ENCODE measurements around the gene RPTOR.
A peak's percentile ranks its signal among the peaks of the same experiment; 100 is the strongest.

Gene RPTOR

GRCh38 chr17:80892900-80893603, 348.4 kb downstream of the RPTOR start:
- DNase-seq (ENCODE audit: low read depth): peak; percentile 99

GRCh38 chr17:80893604-80894438, 349.2 kb downstream of the RPTOR start:
- DNase-seq (ENCODE audit: low read depth): no peak

GRCh38 chr17:80894439-80894721, 349.7 kb downstream of the RPTOR start:
- no peak for DNase-seq (ENCODE audit: low read depth)

- no peak for DNase-seq (ENCODE audit: low read depth)
These were observed 350.1 kb downstream of the RPTOR start for GRCh38 chr17:80894726-80895125.

GRCh38 chr17:80895366-80895765, 350.7 kb downstream of the RPTOR start:
- no peak for DNase-seq (ENCODE audit: low read depth)

GRCh38 chr17:80898716-80899115, 354.1 kb downstream of the RPTOR start:
- no peak for DNase-seq (ENCODE audit: low read depth)

- DNase-seq (ENCODE audit: low read depth): peak; percentile 74
These were observed 355.0 kb downstream of the RPTOR start for GRCh38 chr17:80899402-80900268.

GRCh38 chr17:80901319-80901718, 356.7 kb downstream of the RPTOR start:
- DNase-seq (ENCODE audit: low read depth): no peak

GRCh38 chr17:80902197-80902962, 357.7 kb downstream of the RPTOR start:
- DNase-seq (ENCODE audit: low read depth): no peak

- DNase-seq (ENCODE audit: low read depth): no peak
These were observed 358.4 kb downstream of the RPTOR start for GRCh38 chr17:80902963-80903611.

GRCh38 chr17:80904036-80904753, 359.6 kb downstream of the RPTOR start:
- DNase-seq (ENCODE audit: low read depth): no peak

- DNase-seq (ENCODE audit: low read depth): no peak
These were observed 361.1 kb downstream of the RPTOR start for GRCh38 chr17:80905586-80906230.

- DNase-seq (ENCODE audit: low read depth): no peak
These were observed 362.0 kb downstream of the RPTOR start for GRCh38 chr17:80906364-80907259.

GRCh38 chr17:80907281-80907680, 362.6 kb downstream of the RPTOR start:
- DNase-seq (ENCODE audit: low read depth): no peak

GRCh38 chr17:80908211-80908610, 363.6 kb downstream of the RPTOR start:
- no peak for DNase-seq (ENCODE audit: low read depth)

- DNase-seq (ENCODE audit: low read depth): no peak
These were observed 364.1 kb downstream of the RPTOR start for GRCh38 chr17:80908776-80909175.

- DNase-seq (ENCODE audit: low read depth): no peak
These were observed 365.0 kb downstream of the RPTOR start for GRCh38 chr17:80909635-80910034.

GRCh38 chr17:80910043-80910442, 365.4 kb downstream of the RPTOR start:
- DNase-seq (ENCODE audit: low read depth): no peak

GRCh38 chr17:80912476-80912875, 367.8 kb downstream of the RPTOR start:
- no peak for DNase-seq (ENCODE audit: low read depth)

All from ELR (cell line).